Measurements from ENCODE around the gene RAD23B.

RAD23B gene

DNA sequence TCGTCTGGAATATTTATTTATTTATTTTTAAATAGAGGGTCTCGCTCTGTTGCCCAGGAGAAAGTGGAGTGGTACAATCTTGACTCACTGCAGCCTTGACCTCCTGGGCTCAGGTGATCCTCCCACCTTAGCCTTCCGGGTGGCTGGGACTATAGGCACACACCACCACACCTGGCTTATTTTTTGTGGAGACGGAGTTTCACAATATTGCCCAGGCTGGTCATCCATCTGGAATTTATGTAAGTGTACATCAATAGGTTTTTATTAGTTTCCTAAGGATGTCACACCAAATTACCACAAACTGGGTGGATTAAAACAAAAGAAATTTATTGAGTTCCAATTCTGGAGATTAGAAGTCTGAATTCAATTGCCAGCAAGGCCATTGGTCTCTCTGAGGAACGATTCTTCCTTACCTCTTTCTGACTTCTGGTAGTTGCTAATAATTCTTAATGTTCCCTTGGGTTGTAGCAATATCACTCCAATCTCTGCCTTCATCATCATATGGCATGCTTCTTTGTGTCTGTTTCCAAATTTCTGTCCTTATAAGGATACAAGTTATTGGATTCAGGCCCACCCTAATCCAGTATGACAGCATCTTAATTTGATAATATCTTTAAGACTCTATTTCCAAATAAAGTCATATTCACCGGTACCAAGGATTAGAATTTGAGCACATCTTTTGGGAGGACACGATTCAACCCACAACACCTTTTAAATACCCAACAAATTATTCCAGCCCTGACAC, 16.3 kb upstream of the RAD23B start:
- DNase-seq (ENCODE audit: low read depth in 1 of 2, low spot score in 1 of 2) = no peak
- no peak overlapping the region for H3K27ac ChIP-seq (replicated peaks)
- TF ChIP-seq POLR2AphosphoS5 (IDR thresholded peaks at IDR 0.05; ENCODE audit: low read depth) (no peak), GABPA (IDR thresholded peaks at IDR 0.05; ENCODE audit: low read depth) (no peak), SPI1 (IDR thresholded peaks at IDR 0.05; ENCODE audit: borderline replicate concordance, low read depth) (no peak)
- TF ChIP-seq, protein P1, sequence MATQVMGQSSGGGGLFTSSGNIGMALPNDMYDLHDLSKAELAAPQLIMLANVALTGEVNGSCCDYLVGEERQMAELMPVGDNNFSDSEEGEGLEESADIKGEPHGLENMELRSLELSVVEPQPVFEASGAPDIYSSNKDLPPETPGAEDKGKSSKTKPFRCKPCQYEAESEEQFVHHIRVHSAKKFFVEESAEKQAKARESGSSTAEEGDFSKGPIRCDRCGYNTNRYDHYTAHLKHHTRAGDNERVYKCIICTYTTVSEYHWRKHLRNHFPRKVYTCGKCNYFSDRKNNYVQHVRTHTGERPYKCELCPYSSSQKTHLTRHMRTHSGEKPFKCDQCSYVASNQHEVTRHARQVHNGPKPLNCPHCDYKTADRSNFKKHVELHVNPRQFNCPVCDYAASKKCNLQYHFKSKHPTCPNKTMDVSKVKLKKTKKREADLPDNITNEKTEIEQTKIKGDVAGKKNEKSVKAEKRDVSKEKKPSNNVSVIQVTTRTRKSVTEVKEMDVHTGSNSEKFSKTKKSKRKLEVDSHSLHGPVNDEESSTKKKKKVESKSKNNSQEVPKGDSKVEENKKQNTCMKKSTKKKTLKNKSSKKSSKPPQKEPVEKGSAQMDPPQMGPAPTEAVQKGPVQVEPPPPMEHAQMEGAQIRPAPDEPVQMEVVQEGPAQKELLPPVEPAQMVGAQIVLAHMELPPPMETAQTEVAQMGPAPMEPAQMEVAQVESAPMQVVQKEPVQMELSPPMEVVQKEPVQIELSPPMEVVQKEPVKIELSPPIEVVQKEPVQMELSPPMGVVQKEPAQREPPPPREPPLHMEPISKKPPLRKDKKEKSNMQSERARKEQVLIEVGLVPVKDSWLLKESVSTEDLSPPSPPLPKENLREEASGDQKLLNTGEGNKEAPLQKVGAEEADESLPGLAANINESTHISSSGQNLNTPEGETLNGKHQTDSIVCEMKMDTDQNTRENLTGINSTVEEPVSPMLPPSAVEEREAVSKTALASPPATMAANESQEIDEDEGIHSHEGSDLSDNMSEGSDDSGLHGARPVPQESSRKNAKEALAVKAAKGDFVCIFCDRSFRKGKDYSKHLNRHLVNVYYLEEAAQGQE (IDR thresholded peaks at IDR 0.05; ENCODE audit: insufficient replicate concordance, low read depth) = no peak
- TF ChIP-seq, protein P2, sequence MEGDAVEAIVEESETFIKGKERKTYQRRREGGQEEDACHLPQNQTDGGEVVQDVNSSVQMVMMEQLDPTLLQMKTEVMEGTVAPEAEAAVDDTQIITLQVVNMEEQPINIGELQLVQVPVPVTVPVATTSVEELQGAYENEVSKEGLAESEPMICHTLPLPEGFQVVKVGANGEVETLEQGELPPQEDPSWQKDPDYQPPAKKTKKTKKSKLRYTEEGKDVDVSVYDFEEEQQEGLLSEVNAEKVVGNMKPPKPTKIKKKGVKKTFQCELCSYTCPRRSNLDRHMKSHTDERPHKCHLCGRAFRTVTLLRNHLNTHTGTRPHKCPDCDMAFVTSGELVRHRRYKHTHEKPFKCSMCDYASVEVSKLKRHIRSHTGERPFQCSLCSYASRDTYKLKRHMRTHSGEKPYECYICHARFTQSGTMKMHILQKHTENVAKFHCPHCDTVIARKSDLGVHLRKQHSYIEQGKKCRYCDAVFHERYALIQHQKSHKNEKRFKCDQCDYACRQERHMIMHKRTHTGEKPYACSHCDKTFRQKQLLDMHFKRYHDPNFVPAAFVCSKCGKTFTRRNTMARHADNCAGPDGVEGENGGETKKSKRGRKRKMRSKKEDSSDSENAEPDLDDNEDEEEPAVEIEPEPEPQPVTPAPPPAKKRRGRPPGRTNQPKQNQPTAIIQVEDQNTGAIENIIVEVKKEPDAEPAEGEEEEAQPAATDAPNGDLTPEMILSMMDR (IDR thresholded peaks at IDR 0.05; ENCODE audit: insufficient read depth, low read length) = no peak
- H3K27me3 ChIP-seq (ENCODE audit: insufficient read depth, poor library complexity, severe bottlenecking) = peaks cover 2% of the 10 kb centered on the region
- no peak overlapping the region for H3K4me3 ChIP-seq (replicated peaks; ENCODE audit: insufficient read depth, low read length)

DNA sequence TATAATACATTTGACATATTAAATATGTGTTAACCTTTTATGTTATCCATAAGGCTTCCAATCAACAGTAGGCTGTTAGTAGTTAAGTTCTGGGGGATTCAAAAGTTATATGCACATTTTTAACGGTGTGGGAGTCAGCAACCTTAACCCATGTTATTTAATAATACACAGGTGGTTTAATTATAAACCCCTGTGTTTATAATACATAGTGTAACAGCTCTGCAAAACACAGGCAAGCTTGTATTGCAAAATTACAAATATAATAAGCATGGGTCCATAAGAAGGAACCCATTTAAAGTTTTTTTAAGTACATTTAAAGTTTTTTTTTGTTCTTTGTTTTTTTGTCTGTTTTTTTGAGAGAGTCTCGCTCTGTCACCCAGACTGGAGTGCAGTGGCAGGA, 14.5 kb upstream of the RAD23B start:
- Histone ChIP-seq H3K27me3 (ENCODE audit: insufficient read depth, poor library complexity, severe bottlenecking) (peaks cover 2% of the 10 kb centered on the region), H3K4me3 (replicated peaks; ENCODE audit: insufficient read depth, low read length) (no peak overlapping the region), H3K27ac (replicated peaks) (no peak overlapping the region)
- TF ChIP-seq, protein P1 (IDR thresholded peaks at IDR 0.05; ENCODE audit: insufficient replicate concordance, low read depth) = no peak
- TF ChIP-seq SPI1 (IDR thresholded peaks at IDR 0.05; ENCODE audit: borderline replicate concordance, low read depth) = no peak
- TF ChIP-seq, protein P2 (IDR thresholded peaks at IDR 0.05; ENCODE audit: insufficient read depth, low read length) = no peak
- TF ChIP-seq GABPA (IDR thresholded peaks at IDR 0.05; ENCODE audit: low read depth) = no peak
- TF ChIP-seq POLR2AphosphoS5 (IDR thresholded peaks at IDR 0.05; ENCODE audit: low read depth) = no peak
- DNase-seq (ENCODE audit: low read depth in 1 of 2, low spot score in 1 of 2) = no peak

DNA sequence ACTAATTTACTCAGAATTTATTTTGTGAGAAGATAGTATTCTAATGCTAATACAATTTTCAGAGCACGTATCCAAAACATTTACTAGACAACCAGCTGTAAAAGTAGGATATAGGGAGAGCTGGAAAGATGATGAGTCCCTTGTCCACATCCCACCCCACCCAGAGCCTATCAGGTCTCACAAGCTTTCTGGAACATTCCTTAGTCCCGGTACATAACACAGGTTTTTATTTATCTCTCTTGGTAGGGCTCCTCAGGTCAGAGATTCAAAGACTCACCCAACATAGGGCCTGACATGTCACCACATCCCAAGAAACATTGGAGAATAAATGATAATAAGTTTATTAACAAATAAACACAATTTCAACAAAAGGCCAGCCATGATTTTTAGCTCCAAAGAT, 13.8 kb upstream of the RAD23B start:
- no peak for TF ChIP-seq SPI1 (IDR thresholded peaks at IDR 0.05; ENCODE audit: borderline replicate concordance, low read depth)
- Histone ChIP-seq H3K27me3 (ENCODE audit: insufficient read depth, poor library complexity, severe bottlenecking) (peaks cover 2% of the 10 kb centered on the region), H3K27ac (replicated peaks) (no peak overlapping the region), H3K4me3 (replicated peaks; ENCODE audit: insufficient read depth, low read length) (no peak overlapping the region)
- DNase-seq (ENCODE audit: low read depth in 1 of 2, low spot score in 1 of 2) = no peak

DNA sequence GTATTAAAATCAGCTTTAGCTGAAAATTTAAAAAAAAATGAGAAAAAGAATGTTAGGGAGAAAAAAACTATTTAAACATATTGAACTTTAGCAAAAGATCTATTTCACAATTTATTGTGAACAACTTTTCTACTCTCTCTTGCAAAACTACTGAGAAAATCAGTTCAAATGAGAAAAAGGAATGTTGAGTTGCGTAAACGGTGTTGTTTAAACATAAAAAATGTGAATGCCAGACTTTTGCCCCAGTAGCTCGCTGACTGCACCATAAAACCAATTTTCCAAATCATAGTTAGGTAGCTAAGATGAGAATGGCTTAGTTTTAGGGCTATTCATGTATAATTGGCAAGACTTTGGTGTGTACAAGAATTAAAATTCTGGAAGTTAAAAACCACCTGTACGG, 13.4 kb upstream of the RAD23B start:
- TF ChIP-seq SPI1 (IDR thresholded peaks at IDR 0.05; ENCODE audit: borderline replicate concordance, low read depth) (no peak), POLR2AphosphoS5 (IDR thresholded peaks at IDR 0.05; ENCODE audit: low read depth) (no peak), GABPA (IDR thresholded peaks at IDR 0.05; ENCODE audit: low read depth) (no peak)
- TF ChIP-seq, protein P2 (IDR thresholded peaks at IDR 0.05; ENCODE audit: insufficient read depth, low read length) = no peak
- TF ChIP-seq, protein P1 (IDR thresholded peaks at IDR 0.05; ENCODE audit: insufficient replicate concordance, low read depth) = no peak
- no peak for DNase-seq (ENCODE audit: low read depth in 1 of 2, low spot score in 1 of 2)
- H3K27ac ChIP-seq (replicated peaks) = no peak overlapping the region
- peaks cover 2% of the 10 kb centered on the region for H3K27me3 ChIP-seq (ENCODE audit: insufficient read depth, poor library complexity, severe bottlenecking)
- no peak overlapping the region for H3K4me3 ChIP-seq (replicated peaks; ENCODE audit: insufficient read depth, low read length)

Measured in HL-60 (cell line).